Activated B cell treated with CpG ODN at 0.5 μM for 24 hours (primary cell): Measurements from ENCODE around the gene SHANK2. TPM values are rescaled to one million over a fixed set of nuclear protein-coding genes. Genes with fewer than 3 reads are reported as not detected.

Experiments
- ATAC-seq: fragments of 200-7000 bp; cut with Tn5 transposase; one replicate; pipeline ENCODE4 v1.10.0; 2021; ENCODE audit warnings: low read depth, mild to moderate bottlenecking, moderate library complexity
- CTCF ChIA-PET: fragments of 350-600 bp; sonication (Branson Sonifier 250); formaldehyde crosslinking; loops from one replicate; lab custom pipeline; 2021; ENCODE audit warnings: antibody characterized with exemption; lab: Charles Lee
- POLR2A ChIA-PET: fragments of 350-600 bp; sonication (Branson Sonifier 250); formaldehyde crosslinking; loops from one replicate; lab custom pipeline; 2021; ENCODE audit warnings: antibody characterized with exemption; lab: Charles Lee
- DNase-seq: peaks from one replicate; pipeline ENCODE4 v3.0.0; 2022
- H3K27ac Mint-ChIP-seq: one replicate; pipeline ENCODE4 v1.8.0; 2020; ENCODE audit warnings: mixed read lengths
- H3K27me3 Mint-ChIP-seq: one replicate; pipeline ENCODE4 v1.8.0; 2021; ENCODE audit warnings: mixed read lengths
- H3K36me3 Mint-ChIP-seq: one replicate; pipeline ENCODE4 v1.8.0; 2021; ENCODE audit warnings: low read depth, mixed read lengths
- H3K4me1 Mint-ChIP-seq: one replicate; pipeline ENCODE4 v1.8.0; 2021; ENCODE audit warnings: mixed read lengths
- H3K4me3 Mint-ChIP-seq: one replicate; pipeline ENCODE4 v1.8.0; 2020; ENCODE audit warnings: mild to moderate bottlenecking, mixed read lengths
- H3K9me3 Mint-ChIP-seq: one replicate; pipeline ENCODE4 v1.8.0; 2020; ENCODE audit warnings: mixed read lengths
- intact Hi-C: fragments of 100-400 bp; cut with micrococcal nuclease; formaldehyde crosslinking; loops from one replicate; pipeline ENCODE4 v1.15.1; 2024
- total RNA-seq: library from RNA; stranded (reverse); gene quantifications from 2 replicates; pipeline ENCODE4 v1.2.3, GENCODE V29; 2022
- TF ChIP-seq, protein P1 (sequence below): fragments of 200-600 bp; IDR thresholded peaks from one replicate; pipeline ENCODE4 v1.8.0; 2022; ENCODE audit warnings: antibody characterized with exemption, mild to moderate bottlenecking

Gene SHANK2
- total RNA-seq, 1 donor from 2014 or later = 0.24 TPM

GRCh38 chr11:71251151-71251721 is 1.1 kb downstream of the SHANK2 start:
- ATAC-seq (no peak), DNase-seq (no peak)
- intact Hi-C loops = loop anchor here (5.0 to 10.0 kb wide), 2 partner anchors 174 to 201 kb away; partner anchors contain the start of gene NADSYN1
- H3K27ac Mint-ChIP-seq = no peak overlapping the region
- ChIA-PET CTCF (interaction anchor here (0.7 to 1.0 kb wide), 2 partner anchors 10 to 164 kb away, joined by 3 read pairs; no protein-coding TSS in a partner anchor), POLR2A (no interaction called here)
- no peaks in the 10 kb centered on the region for H3K36me3 Mint-ChIP-seq
- H3K4me3 Mint-ChIP-seq = peak overlapping the region; percentile 59
- no peaks in the 10 kb centered on the region for H3K9me3 Mint-ChIP-seq
- peaks cover 25% of the 10 kb centered on the region for H3K4me1 Mint-ChIP-seq
- TF ChIP-seq, protein P1, sequence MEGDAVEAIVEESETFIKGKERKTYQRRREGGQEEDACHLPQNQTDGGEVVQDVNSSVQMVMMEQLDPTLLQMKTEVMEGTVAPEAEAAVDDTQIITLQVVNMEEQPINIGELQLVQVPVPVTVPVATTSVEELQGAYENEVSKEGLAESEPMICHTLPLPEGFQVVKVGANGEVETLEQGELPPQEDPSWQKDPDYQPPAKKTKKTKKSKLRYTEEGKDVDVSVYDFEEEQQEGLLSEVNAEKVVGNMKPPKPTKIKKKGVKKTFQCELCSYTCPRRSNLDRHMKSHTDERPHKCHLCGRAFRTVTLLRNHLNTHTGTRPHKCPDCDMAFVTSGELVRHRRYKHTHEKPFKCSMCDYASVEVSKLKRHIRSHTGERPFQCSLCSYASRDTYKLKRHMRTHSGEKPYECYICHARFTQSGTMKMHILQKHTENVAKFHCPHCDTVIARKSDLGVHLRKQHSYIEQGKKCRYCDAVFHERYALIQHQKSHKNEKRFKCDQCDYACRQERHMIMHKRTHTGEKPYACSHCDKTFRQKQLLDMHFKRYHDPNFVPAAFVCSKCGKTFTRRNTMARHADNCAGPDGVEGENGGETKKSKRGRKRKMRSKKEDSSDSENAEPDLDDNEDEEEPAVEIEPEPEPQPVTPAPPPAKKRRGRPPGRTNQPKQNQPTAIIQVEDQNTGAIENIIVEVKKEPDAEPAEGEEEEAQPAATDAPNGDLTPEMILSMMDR = no peak
- H3K27me3 Mint-ChIP-seq = peaks cover 57% of the 10 kb centered on the region

DNA sequence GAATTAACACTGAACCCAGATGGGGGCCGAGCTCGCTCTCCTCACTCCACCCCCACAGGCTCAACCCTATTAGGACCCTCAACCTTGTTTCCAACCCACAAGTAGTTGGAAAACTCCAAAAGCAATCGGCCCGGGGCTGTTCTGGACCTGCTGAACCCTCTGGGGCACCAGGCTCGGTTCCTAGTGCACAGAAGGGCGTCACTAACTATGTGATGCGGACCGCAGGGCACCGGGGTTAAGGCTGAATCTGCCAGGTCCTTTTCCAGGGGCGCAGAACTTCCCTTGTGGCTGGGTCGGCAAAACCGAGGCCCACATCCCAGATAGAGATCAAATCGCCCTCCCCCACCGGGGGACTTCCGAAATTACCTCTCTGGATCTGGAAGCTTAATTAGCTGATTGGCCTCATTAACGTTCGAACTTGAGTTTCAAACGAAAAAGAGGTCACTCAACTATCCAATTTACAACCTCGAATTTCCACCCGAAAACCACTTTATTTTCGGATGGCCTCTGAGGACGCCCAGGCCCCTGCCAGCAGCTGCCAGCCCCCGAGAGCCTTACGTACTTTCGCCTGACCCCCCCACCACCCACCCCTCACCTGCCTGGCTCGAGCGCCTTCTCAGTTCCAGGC is 1.7 kb downstream of the SHANK2 start:
- TF ChIP-seq, protein P1 = no peak
- Mint-ChIP-seq H3K36me3 (no peaks in the 10 kb centered on the region), H3K27me3 (peaks cover 61% of the 10 kb centered on the region), H3K4me3 (peak overlapping the region; percentile 59), H3K27ac (no peak overlapping the region), H3K9me3 (no peaks in the 10 kb centered on the region), H3K4me1 (peaks cover 25% of the 10 kb centered on the region)
- intact Hi-C loops = loop anchor here (5.0 to 10.0 kb wide), 2 partner anchors 174 to 202 kb away; partner anchors contain the start of gene NADSYN1
- DNase-seq = no peak
- POLR2A ChIA-PET = no interaction called here
- CTCF ChIA-PET = no interaction called here
- ATAC-seq = no peak

DNA sequence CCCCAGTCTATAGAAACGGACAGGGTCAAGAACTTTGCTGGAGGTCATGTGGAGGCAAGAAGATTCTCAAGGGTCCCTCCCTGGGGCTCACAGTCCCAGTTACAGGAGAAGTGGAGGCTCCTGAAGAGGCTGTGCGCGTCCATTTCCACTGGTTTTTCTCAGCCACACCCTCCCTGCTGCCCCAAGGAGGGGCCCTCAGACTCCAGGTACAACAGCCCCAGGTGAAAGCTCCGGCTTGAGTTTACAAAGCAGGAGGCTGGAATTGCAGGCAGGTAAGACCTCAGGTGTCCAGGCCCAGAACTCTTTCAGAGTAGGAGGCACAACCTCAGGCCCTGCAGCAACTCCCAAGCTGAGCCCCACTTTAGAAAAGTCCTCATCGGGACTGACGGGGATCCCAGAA is 3.1 kb downstream of the SHANK2 start:
- no peak overlapping the region for H3K27ac Mint-ChIP-seq
- ChIA-PET POLR2A (no interaction called here), CTCF (no interaction called here)
- no peaks in the 10 kb centered on the region for H3K36me3 Mint-ChIP-seq
- no peaks in the 10 kb centered on the region for H3K9me3 Mint-ChIP-seq
- DNase-seq (no peak), ATAC-seq (no peak)
- TF ChIP-seq, protein P1 = no peak
- intact Hi-C loops = no loop called here
- H3K4me3 Mint-ChIP-seq = no peak overlapping the region
- H3K27me3 Mint-ChIP-seq = peaks cover 58% of the 10 kb centered on the region
- H3K4me1 Mint-ChIP-seq = peaks cover 25% of the 10 kb centered on the region

- Mint-ChIP-seq H3K9me3 (no peaks in the 10 kb centered on the region), H3K36me3 (no peaks in the 10 kb centered on the region), H3K27ac (no peak overlapping the region), H3K4me1 (peaks cover 25% of the 10 kb centered on the region), H3K27me3 (peaks cover 55% of the 10 kb centered on the region), H3K4me3 (no peak overlapping the region)
- TF ChIP-seq, protein P1 = no peak
- CTCF ChIA-PET = no interaction called here
- DNase-seq (no peak), ATAC-seq (no peak)
- intact Hi-C loops = no loop called here
- POLR2A ChIA-PET = interaction anchor here (0.6 kb wide), 1 partner anchor 416 kb away, joined by 4 read pairs; no protein-coding TSS in a partner anchor
Observed at GRCh38 chr11:71248656-71249055, 3.7 kb downstream of the SHANK2 start.

- ATAC-seq (no peak), DNase-seq (no peak)
- Mint-ChIP-seq H3K4me1 (peaks cover 23% of the 10 kb centered on the region), H3K36me3 (no peaks in the 10 kb centered on the region), H3K27ac (no peak overlapping the region), H3K4me3 (no peak overlapping the region), H3K27me3 (peaks cover 52% of the 10 kb centered on the region), H3K9me3 (no peaks in the 10 kb centered on the region)
- CTCF ChIA-PET = no interaction called here
- POLR2A ChIA-PET = interaction anchor here (0.6 kb wide), 1 partner anchor 415 kb away, joined by 4 read pairs; no protein-coding TSS in a partner anchor
- TF ChIP-seq, protein P1 = no peak
- intact Hi-C loops = no loop called here
Observed at GRCh38 chr11:71248251-71248570, 4.2 kb downstream of the SHANK2 start.
